Body of pancreas (tissue), 4 donors: ENCODE measurements around the gene SEC14L2. TPM values are rescaled to one million over a fixed set of nuclear protein-coding genes. Genes with fewer than 3 reads are reported as not detected.

Source experiments
- ATAC-seq: fragments of 150-250 bp; one replicate; pipeline ENCODE4 v1.9.1; 2016
- DNase-seq, 4 donors: peaks; one replicate each; pipeline ENCODE4 v3.0.0-alpha.2; 2019
- H3K27ac ChIP-seq, 4 donors: fragments of 200-600 bp; sonication (generic); 1 replicate in 3 of 4; 2 replicates in 1 of 4; pipeline versions ENCODE4 v1.5.1 to v1.6.1; 2016 to 2019; ENCODE audit warnings: mild to moderate bottlenecking in 1 of 4, mixed read lengths in 1 of 4, moderate library complexity in 1 of 4
- H3K27me3 ChIP-seq, 2 donors: fragments of 200-600 bp; sonication (generic); one replicate each; pipeline ENCODE4 v1.6.0; 2016; ENCODE audit warnings: mild to moderate bottlenecking in 1 of 2
- H3K36me3 ChIP-seq, 2 donors: fragments of 200-600 bp; sonication (generic); replicated peaks in 1 of 2; 2 replicates each; pipeline ENCODE4 v1.5.1; 2016; ENCODE audit warnings: low read depth in 2 of 2; ENCODE audit not compliant: insufficient read depth in 1 of 2
- H3K4me1 ChIP-seq: fragments of 200-600 bp; sonication (generic); one replicate; pipeline ENCODE4 v1.6.0; 2016
- H3K4me3 ChIP-seq, 2 donors: fragments of 200-600 bp; sonication (generic); 1 replicate in 1 of 2; 2 replicates in 1 of 2; pipeline ENCODE4 v1.5.1; 2016 to 2019
- H3K9me3 ChIP-seq, 3 donors: fragments of 200-600 bp; sonication (generic); 1 replicate in 2 of 3; 2 replicates in 1 of 3; pipeline ENCODE4 v1.5.1; 2016
- POLR2A ChIP-seq, 3 donors: fragments of 450-650 bp; IDR thresholded peaks; one replicate each; pipeline ENCODE4 v1.6.1; 2016; ENCODE audit warnings: antibody characterized with exemption in 3 of 3, mild to moderate bottlenecking in 2 of 3
- WGBS, 2 donors: methylation state at CpG; one replicate each; pipeline ENCODE4 v1.1.5; 2017; 5-methylcytosine and 5-hydroxymethylcytosine counted together
- intact Hi-C: fragments of 100-400 bp; cut with DNase I; formaldehyde crosslinking; loops from one replicate; pipeline ENCODE4 v1.15.1; 2023
- small RNA-seq: library from RNA; depleted of rRNA; stranded (forward); fragments of <200 nt; gene quantifications from one replicate; pipeline ENCODE3, GENCODE V24; 2016
- total RNA-seq, 2 donors: library from RNA; depleted of rRNA; stranded (reverse); fragments of >200 nt; gene quantifications; one replicate each; pipeline ENCODE4 v1.1.0, GENCODE V29; 2016
- TF ChIP-seq, protein P1 (sequence below), 7 experiments: fragments of 450-650 bp in 4 of 7; fragments of 200-600 bp in 3 of 7; sonication (generic) in 3 of 7; IDR thresholded peaks; one replicate each; pipeline ENCODE4 v1.5.1; 2016 to 2019; ENCODE audit warnings: antibody characterized with exemption in 7 of 7

The SEC14L2 gene
- total RNA-seq, 2 donors from 2014 or later = 0.33 to 3.9 TPM

DNA sequence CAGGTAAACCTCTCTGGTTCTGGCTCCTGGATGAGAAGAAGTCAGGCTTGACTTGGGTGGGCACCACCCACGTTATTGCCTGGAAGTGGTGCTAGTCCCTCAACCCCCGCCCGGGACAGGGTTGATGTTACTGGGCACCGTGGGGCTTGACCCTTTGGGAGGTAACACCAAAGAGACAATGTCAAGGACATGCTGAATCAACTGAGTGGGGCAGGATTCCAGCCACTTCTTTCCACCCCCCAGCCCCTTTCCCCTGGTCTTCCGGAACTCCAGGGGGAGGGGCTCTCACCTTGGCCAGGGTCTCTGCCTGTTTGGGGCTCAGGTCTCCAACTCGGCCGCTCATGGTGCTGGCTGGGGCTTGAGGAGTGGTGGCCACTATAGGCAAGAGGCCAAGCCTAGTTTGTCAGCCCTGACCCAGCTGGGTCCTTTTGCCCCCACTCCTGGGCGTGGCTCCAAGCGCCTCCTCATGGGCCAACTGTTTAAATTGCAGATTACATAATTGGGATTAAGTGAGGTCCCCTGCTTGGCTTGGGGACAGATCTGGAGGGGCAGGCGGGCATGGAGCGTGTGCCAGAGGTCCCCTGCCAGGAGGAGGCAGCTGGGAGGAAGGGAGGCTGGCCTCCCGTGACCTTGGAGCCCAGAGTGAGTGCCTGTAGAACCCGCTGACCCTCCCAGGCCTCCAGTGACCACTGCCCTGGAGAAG is 74.9 kb downstream of the SEC14L2 start, which contains the start of gene SEC14L3:
Gene SEC14L3, minus strand, starts transcription at position 402 of the 703 bp plus-strand sequence. Its CDS starts 59 bp downstream, at position 343.
- Histone ChIP-seq H3K27ac (no peak within 1 kb of the TSS), H3K4me1 (no peaks in the 10 kb centered on the region), H3K27me3 (no peaks in the 10 kb centered on the region), H3K36me3 (no peaks in the 10 kb centered on the region), H3K4me3 (no peak within 1 kb of the TSS), H3K9me3 (no peaks in the 10 kb centered on the region)
- ATAC-seq (no peak), DNase-seq (peak in 1 of 4 donors; percentile 15)
- TF ChIP-seq POLR2A (IDR thresholded peaks at IDR 0.05) = no peak
- TF ChIP-seq, protein P1, sequence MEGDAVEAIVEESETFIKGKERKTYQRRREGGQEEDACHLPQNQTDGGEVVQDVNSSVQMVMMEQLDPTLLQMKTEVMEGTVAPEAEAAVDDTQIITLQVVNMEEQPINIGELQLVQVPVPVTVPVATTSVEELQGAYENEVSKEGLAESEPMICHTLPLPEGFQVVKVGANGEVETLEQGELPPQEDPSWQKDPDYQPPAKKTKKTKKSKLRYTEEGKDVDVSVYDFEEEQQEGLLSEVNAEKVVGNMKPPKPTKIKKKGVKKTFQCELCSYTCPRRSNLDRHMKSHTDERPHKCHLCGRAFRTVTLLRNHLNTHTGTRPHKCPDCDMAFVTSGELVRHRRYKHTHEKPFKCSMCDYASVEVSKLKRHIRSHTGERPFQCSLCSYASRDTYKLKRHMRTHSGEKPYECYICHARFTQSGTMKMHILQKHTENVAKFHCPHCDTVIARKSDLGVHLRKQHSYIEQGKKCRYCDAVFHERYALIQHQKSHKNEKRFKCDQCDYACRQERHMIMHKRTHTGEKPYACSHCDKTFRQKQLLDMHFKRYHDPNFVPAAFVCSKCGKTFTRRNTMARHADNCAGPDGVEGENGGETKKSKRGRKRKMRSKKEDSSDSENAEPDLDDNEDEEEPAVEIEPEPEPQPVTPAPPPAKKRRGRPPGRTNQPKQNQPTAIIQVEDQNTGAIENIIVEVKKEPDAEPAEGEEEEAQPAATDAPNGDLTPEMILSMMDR (IDR thresholded peaks at IDR 0.05) = no peak
- intact Hi-C loops = no loop called here
- WGBS, 2 donors = 49 to 83% methylated on average over 2 to 13 of the region's 13 CpGs

DNA sequence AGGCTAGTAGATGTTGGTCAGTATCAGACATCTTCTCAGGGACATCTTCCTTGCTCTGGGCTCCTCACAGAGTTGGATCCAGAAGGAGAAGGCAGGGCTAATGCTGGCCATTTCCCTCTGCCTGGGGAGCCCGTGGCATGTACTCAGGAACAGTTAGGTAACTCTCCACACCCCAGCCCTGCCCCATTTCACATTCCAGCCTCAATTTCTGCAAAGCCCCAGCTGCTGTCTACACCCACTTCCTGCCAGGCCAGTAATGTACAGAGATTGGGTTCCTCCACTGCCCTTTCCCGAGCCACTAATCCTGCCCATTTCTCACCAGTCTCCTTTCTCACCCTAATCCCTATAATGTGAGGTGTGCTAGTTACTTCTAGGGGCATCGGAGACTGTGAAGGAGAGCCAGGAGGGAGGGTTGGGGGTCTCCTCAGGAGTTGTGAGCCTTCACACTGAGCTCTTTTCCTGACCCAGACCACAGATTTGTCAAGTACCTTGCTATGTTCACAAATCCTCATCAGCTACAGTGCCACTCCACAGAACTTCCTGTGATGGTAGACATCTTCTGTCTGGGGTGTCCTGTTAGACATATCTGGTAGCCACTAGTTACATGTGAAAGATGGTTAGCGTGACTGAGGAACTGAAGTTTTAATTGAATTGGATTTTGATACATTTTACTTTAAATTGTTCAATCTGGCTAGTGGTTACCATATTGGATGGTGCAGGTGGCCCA is 76.3 kb downstream of the SEC14L2 start:
- H3K9me3 ChIP-seq = no peaks in the 10 kb centered on the region
- WGBS, 2 donors = 76 to 78% methylated on average over 4 of the region's 4 CpGs

DNA sequence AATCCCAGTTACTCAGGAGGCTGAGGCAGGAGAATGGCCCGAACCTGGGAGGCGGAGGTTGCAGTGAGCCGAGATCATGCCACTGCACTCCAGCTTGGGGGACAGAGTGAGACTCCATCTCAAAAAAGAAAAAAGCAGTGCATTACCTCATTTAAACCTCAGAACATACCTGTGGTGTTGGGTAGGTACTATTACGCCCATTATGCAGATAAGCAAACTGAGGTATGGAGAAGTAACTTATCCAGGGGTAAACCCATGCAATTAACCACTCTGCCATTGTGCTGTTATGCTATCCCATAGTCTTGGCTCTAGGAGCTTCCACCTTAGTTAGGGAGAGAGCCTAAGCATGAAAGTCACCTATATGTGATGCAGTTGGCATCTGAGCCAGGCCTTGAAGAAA is 77.3 kb downstream of the SEC14L2 start:
- H3K36me3 ChIP-seq = no peaks in the 10 kb centered on the region
- H3K4me1 ChIP-seq = no peaks in the 10 kb centered on the region
- ATAC-seq (no peak), DNase-seq (no peak)
- H3K27me3 ChIP-seq = no peaks in the 10 kb centered on the region
- TF ChIP-seq, protein P1 (IDR thresholded peaks at IDR 0.05) = no peak
- TF ChIP-seq POLR2A (IDR thresholded peaks at IDR 0.05) = no peak
- no peak overlapping the region for H3K4me3 ChIP-seq
- no peaks in the 10 kb centered on the region for H3K9me3 ChIP-seq
- 86 to 91% methylated on average over 4 of the region's 4 CpGs for WGBS, 2 donors
- intact Hi-C loops = no loop called here
- H3K27ac ChIP-seq = no peak overlapping the region

More for the DNA sequence above, 76.3 kb downstream of the SEC14L2 start:
- Histone ChIP-seq H3K36me3 (no peaks in the 10 kb centered on the region), H3K4me1 (no peaks in the 10 kb centered on the region), H3K4me3 (no peak overlapping the region), H3K27ac (no peak overlapping the region), H3K27me3 (no peaks in the 10 kb centered on the region)
- DNase-seq (no peak), ATAC-seq (no peak)
- intact Hi-C loops = no loop called here
- TF ChIP-seq POLR2A (IDR thresholded peaks at IDR 0.05) = no peak
- TF ChIP-seq, protein P1 (IDR thresholded peaks at IDR 0.05) = no peak

Small RNA genes within 50 kb of the gene (small RNA-seq; reads per million reads assigned to genes)
- gene AC004832.3 = not detected
- not detected for gene RNU6-564P

Other genes starting within 250 kb of the SEC14L2 start
- gene LIF, start 150.3 kb upstream of the SEC14L2 start, total RNA-seq = 1 to 10 TPM in 1 of 2 donors, under 1 TPM in 1; 0.52 to 1.3 TPM
- not detected for gene OSM, start 130.2 kb upstream of the SEC14L2 start, total RNA-seq
- gene CASTOR1, start 107.5 kb upstream of the SEC14L2 start, total RNA-seq = 10 to 100 TPM in 1 of 2 donors, 1 to 10 TPM in 1; 4.2 to 21.4 TPM
- gene TBC1D10A, start 70.1 kb upstream of the SEC14L2 start, total RNA-seq = 10 to 100 TPM in 1 of 2 donors, 1 to 10 TPM in 1; 4.3 to 15.0 TPM
- 10 to 100 TPM; 30.6 to 77.1 TPM for gene SF3A1, start 40.1 kb upstream of the SEC14L2 start, total RNA-seq
- 10 to 100 TPM in 1 of 2 donors, 1 to 10 TPM in 1; 3.1 to 10.5 TPM for gene CCDC157, start 40.0 kb upstream of the SEC14L2 start, total RNA-seq
- gene RNF215, start 9.6 kb upstream of the SEC14L2 start, total RNA-seq = 10 to 100 TPM; 13.8 to 14.0 TPM
- gene MTFP1, start 28.8 kb downstream of the SEC14L2 start, total RNA-seq = 10 to 100 TPM in 1 of 2 donors, 1 to 10 TPM in 1; 9.9 to 18.5 TPM
- not detected for gene SEC14L3, start 75.0 kb downstream of the SEC14L2 start, total RNA-seq
- gene SEC14L4, start 108.7 kb downstream of the SEC14L2 start, total RNA-seq = under 1 TPM in 1 of 2 donors, not detected in 1; 0.66 TPM
- gene SEC14L6, start 149.7 kb downstream of the SEC14L2 start, total RNA-seq = 1 to 10 TPM in 1 of 2 donors, under 1 TPM in 1; 0.99 to 2.1 TPM
- gene GAL3ST1, start 177.6 kb downstream of the SEC14L2 start, total RNA-seq = 10 to 100 TPM in 1 of 2 donors, 1 to 10 TPM in 1; 3.4 to 13.8 TPM
- gene PES1, start 194.9 kb downstream of the SEC14L2 start, total RNA-seq = 10 to 100 TPM; 45.5 to 50.1 TPM
- gene TCN2, start 210.2 kb downstream of the SEC14L2 start, total RNA-seq = 10 to 100 TPM; 14.8 to 16.3 TPM
- gene SLC35E4, start 238.8 kb downstream of the SEC14L2 start, total RNA-seq = 1 to 10 TPM in 1 of 2 donors, under 1 TPM in 1; 0.99 to 3.4 TPM